IPS DF 19.7 (cell line): ENCODE data around the gene DOCK4.
"Not testable (repeated sequence)": the region's sequence is repeated elsewhere in the genome, so short reads cannot be mapped to it uniquely, and the experiment has no call there.

Source experiments
- DNase-seq: peaks from one replicate; pipeline ENCODE4 v3.0.0-alpha.2; 2013; ENCODE audit warnings: low read depth, low spot score

Gene DOCK4

GRCh38 chr7:111954474-111955381 lies 251.5 kb downstream of the DOCK4 start:
- DNase-seq, result no peak

- DNase-seq, result no peak
Observed at GRCh38 chr7:111954056-111954455, 252.1 kb downstream of the DOCK4 start.

DNA sequence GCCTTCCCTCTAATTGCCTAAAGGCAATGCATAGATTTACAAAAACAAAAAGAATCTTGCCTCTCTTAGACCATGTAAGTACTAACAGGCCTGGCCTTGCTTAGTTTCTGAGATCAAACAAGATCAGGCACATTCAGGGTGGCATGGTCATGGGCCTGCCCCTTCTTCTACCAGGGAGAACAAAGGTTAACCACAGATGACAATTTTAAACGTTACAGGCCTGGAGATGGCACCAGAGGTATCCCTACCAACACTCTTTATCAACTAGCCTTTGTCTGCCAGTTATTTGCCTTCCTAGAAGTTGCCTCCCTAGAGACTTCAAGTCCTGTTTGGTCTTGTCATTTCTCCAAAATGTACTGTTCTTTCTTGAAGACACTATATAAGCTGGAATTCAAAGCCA lies 252.6 kb downstream of the DOCK4 start:
- no peak for DNase-seq

DNA sequence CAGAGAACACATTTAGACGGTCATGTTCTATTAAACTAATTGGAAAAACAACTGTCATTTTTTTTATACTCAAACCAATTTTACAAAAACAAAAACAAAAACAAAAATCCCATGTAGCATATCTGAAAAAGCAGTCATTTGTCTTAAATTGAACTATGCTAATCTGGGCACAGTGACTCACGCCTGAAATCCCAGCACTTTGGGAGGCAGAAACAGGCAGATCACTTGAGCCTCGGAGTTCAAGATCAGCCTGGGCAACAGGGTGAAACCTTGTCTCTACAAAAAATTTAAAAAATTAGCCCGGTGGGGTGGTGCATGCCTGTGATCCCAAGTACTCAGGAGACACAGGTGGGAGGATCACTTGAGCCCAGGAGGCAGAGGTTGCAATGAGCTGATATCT lies 253.4 kb downstream of the DOCK4 start:
- no peak for DNase-seq

DNA sequence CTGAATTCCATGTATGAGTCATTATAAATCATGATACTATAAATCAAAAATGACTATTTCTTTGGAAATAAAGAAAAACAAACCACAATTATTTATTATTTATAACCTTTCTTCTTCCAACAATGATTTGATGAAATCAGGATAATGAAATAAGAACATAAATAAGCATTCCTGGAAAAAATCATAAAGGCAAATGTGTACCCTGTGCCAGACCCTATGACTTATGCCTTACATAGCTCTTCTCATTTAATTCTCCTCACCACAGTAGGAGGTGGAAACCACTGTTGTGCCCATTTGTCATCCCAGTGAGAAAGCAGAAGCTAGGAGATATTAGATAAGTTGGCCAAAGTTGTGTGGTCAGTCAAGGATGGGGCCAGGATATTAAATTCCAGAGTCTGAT lies 255.1 kb downstream of the DOCK4 start:
- DNase-seq, result no peak

DNA sequence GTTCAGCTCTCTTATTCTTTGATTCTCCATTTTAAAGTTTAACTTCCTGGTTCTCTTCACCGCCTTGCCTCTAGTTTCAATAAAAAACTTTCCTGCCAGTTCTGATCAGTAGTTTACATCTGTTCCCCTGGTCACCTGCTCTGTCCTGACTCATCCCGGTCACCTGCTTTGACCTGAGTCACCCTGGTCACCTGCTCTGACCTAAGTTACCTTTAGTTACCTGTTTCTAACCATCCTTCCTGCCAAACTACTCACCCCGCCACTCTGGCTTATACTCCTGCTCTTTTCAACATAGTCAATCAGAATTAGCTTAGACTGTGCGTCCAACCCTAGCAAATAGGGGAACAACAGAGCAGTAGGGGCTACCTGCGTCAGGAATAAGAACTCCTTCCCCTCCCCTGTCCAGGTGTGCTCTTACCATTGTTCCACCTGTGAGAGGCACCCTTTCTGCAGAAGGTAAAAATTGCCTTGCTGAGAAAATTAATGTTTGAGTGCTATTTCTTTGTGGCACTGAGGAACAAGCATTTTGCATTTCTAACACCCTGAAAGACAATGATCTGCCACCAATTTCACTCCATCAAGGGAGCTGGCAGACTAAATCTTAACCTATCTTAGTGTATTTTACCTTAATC lies 263.6 kb downstream of the DOCK4 start:
- DNase-seq, result no peak

- no peak for DNase-seq
Observed at GRCh38 chr7:111937163-111937562, 269.0 kb downstream of the DOCK4 start.

- DNase-seq, result no peak
Observed at GRCh38 chr7:111933609-111934008, 272.6 kb downstream of the DOCK4 start.

DNA sequence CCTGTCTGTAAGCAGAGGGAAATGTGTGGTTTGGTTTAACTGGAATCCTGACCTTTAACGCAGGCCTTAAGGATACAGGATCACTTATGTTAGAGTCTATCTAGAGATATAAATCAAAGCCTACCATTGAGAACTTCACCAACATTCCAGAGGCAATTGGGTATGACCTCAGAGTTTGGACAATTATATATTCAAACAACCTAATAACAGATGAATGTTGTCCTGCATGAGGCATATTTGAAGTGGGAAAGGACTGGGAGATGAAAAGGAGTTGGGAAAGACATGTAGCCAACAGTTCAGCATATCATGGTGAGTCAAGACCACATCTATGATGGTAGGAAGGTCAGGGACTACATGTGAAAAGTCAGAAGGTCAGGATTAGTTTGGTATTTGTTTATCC lies 274.2 kb downstream of the DOCK4 start:
- DNase-seq, result no peak

DNA sequence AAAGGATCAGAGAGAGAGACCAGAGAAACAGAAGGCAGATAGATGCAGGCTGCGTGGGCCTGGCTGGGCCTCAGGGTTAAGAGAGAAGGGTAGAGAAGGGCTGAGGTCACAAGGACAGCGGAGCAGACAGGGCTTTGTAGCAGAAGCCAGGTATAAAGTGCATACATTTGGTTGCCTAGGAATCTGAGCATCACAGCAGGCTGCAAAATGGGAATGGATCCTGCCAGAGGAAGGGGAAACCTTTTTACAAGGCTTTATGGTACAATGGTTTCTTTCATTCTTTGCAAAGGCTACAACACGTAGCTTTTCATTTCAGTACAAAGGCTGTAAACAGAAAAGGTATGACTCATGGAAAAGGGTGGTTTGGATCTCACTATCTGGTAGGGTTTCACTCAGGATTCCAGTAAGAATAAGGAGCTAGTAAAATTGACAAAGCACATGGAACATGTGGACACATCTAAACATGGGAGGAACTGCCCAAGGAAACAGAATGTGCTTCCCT lies 275.1 kb downstream of the DOCK4 start:
- DNase-seq, result no peak

DNA sequence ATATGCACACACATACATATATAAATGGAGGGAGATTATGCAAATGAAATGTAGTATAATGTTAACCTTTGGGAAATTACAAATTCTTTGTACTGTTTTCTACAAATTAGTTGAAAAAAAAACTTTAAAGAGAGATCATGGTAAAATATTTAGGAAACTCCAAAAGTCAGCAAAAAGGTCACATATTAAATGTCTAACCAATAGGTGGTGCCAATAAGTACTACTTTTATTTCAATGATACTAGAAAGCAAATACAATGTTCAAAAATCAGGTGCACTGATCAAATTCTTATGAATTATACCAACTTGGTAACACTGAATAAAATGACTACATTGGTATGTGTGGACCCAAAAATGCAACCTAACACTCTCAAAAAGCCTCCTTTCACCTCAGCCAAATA lies 276.9 kb downstream of the DOCK4 start:
- DNase-seq, result no peak

- peak; percentile 28 for DNase-seq
Observed at GRCh38 chr7:111927353-111928019, 278.7 kb downstream of the DOCK4 start.

GRCh38 chr7:111920329-111920728 lies 285.9 kb downstream of the DOCK4 start:
- no peak for DNase-seq

DNA sequence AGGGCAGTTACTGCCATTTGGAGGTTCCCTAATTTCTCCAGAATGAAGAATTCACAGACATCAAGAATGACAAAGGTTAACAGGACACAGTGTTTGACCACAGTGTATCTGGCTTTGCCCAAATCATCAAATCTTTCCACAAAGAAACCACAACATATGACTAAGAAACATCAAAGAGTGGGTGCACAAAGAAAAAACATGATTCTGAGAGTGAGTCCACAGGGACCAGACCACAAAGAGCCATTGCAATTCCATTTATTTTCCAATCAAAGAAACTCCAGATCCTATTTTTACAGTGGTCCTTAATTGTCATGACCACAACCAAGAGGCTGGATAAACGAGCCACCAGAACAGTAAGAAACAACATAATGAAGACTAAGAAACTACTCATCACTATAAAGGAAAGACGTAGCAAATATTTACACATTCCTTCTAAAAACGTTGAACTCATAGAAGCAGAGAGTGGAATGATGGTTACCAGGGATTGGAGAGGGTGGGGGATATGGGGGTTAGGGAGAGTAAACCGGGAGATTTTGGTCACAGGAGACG lies 286.5 kb downstream of the DOCK4 start:
- DNase-seq, result no peak

- DNase-seq, result no peak
Observed at GRCh38 chr7:111919164-111919563, 287.0 kb downstream of the DOCK4 start.

DNA sequence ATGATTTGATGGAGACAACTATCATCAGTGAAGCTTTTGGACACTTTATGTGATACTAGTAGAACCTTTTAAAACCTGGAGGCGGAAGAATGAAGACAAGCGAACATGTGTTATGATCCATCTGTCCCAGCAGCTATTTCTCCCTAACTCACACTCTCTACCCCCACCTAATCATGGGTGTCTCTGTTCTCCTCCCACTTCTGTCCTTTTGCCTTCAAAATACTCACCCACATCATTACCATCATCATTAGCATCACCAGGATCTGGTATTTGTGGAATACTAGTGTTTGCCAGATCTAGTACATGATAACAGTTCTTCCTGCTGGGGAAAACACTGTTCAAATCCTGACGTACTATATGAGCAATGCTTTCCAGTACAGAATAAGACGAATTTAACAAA lies 287.7 kb downstream of the DOCK4 start:
- no peak for DNase-seq

- not testable (repeated sequence) for DNase-seq
Observed at GRCh38 chr7:111917404-111917803, 288.8 kb downstream of the DOCK4 start.

DNA sequence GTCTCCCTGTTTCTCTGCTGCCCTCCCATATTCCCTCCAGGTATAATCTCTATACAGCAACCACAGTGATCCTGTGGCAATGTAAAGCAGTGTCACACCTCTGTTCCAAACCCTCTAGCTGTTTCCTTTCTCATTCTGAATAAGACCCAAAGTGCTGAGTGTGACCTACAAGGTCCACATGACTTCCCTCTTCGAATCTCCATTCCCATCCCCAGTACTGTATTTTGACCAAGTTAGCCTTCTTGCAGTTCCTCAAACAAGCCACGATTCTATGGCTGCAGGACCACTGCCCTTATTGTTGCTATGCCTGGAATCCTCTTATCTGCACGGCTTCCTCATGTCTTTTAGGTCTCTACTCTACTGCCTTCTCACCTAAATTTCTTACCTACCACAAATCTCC lies 291.9 kb downstream of the DOCK4 start:
- DNase-seq, result no peak

GRCh38 chr7:111911166-111911961 lies 294.8 kb downstream of the DOCK4 start:
- DNase-seq, result no peak

DNA sequence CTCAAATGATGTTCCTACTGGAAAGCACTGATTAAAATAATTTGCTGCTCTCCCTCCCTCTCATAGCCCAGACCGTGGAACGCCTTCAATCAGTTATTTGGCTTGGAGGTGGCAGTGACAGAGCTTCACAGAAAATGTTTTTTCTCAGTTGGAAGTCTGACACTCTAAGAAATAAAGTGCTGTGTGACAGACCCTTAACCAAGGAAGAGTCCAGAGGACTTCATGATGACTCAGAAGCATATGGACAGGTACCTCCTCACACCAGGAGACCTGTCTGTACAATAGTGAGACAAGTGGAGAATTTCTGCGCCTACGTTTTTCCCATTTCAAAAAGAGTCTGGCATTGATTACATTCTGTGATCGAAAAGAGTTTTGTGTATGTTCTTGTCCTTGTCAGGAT lies 295.5 kb downstream of the DOCK4 start:
- DNase-seq, result no peak

DNA sequence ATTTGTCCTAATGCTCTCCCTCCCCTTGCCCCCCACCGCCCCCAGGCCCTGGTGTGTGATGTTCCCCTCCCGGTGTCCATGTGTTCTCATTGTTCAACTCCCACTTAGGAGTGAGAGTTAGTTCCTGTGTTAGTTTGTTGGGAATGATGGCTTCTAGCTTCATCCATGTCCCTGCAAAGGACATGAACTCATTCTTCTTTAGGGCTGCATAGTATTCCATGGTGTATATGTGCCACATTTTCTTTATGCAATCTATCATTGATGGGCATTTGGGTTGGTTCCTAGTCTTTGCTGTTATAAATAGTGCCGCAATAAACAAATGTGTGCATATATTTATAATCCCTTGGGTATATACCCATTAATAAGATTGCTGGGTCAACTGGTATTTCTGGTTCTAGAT lies 297.5 kb downstream of the DOCK4 start:
- not testable (repeated sequence) for DNase-seq
